WTC11 (cell line): ENCODE measurements around the gene NDUFAF2. TPM values are rescaled to one million over a fixed set of nuclear protein-coding genes. Genes with fewer than 3 reads are reported as not detected.

ENCODE experiments used
- ATAC-seq: fragments of 200-7000 bp; cut with Tn5 transposase; 2 replicates; pipeline ENCODE4 v1.10.0; 2021; ENCODE audit warnings: mild to moderate bottlenecking, moderate library complexity
- CTCF ChIA-PET: fragments of 300-600 bp; sonication (Branson Sonifier 250); formaldehyde crosslinking; loops from one replicate; lab custom pipeline; 2021; ENCODE audit warnings: antibody characterized with exemption; lab: Charles Lee
- POLR2A ChIA-PET: fragments of 350-600 bp; sonication (Branson Sonifier 250); formaldehyde crosslinking; loops from one replicate; lab custom pipeline; 2021; ENCODE audit warnings: antibody characterized with exemption; lab: Charles Lee
- DNase-seq: peaks from one replicate; pipeline ENCODE4 v3.0.0; 2021; ENCODE audit warnings: low spot score
- H3K27ac Mint-ChIP-seq: 2 replicates; pipeline ENCODE4 v1.8.0; 2021; ENCODE audit warnings: mixed read lengths
- H3K27me3 Mint-ChIP-seq: 2 replicates; pipeline ENCODE4 v1.8.0; 2021; ENCODE audit warnings: low read depth, mild to moderate bottlenecking, moderate library complexity, mixed read lengths
- H3K36me3 Mint-ChIP-seq: 2 replicates; pipeline ENCODE4 v1.8.0; 2021; ENCODE audit warnings: mixed read lengths
- H3K4me1 Mint-ChIP-seq: 2 replicates; pipeline ENCODE4 v1.8.0; 2022; ENCODE audit warnings: mixed read lengths
- H3K4me3 Mint-ChIP-seq: 2 replicates; pipeline ENCODE4 v1.8.0; 2021; ENCODE audit warnings: mild to moderate bottlenecking, moderate library complexity, mixed read lengths
- H3K9me3 Mint-ChIP-seq: 2 replicates; pipeline ENCODE4 v1.8.0; 2021; ENCODE audit warnings: mixed read lengths
- ATF6 ChIP-seq: sonication (generic); formaldehyde crosslinking; IDR thresholded peaks from 2 replicates; pipeline ENCODE4 v1.8.1; 2023; ENCODE audit warnings: mild to moderate bottlenecking, missing genetic modification reagents
- CREM ChIP-seq: sonication (generic); formaldehyde crosslinking; IDR thresholded peaks from 2 replicates; pipeline ENCODE4 v1.8.1; 2022; ENCODE audit warnings: mild to moderate bottlenecking, missing genetic modification reagents, moderate library complexity
- ELF4 ChIP-seq: sonication (generic); formaldehyde crosslinking; IDR thresholded peaks from 2 replicates; pipeline ENCODE4 v1.8.1; 2022; ENCODE audit warnings: low read depth, mild to moderate bottlenecking, moderate library complexity, missing genetic modification reagents
- EMX1 ChIP-seq: fragments of 250-450 bp; sonication (Bioruptor Pico); IDR thresholded peaks from 2 replicates; pipeline ENCODE4 v1.8.0; 2021; ENCODE audit warnings: mild to moderate bottlenecking
- FOXK1 ChIP-seq: sonication (generic); formaldehyde crosslinking; IDR thresholded peaks from 2 replicates; pipeline ENCODE4 v1.8.0; 2022; ENCODE audit warnings: mild to moderate bottlenecking, moderate library complexity, missing genetic modification reagents
- HMGXB4 ChIP-seq: sonication (generic); formaldehyde crosslinking; IDR thresholded peaks from 2 replicates; pipeline ENCODE4 v1.8.1; 2023; ENCODE audit warnings: mild to moderate bottlenecking, moderate library complexity, missing genetic modification reagents
- IRF1 ChIP-seq: sonication (generic); formaldehyde crosslinking; IDR thresholded peaks from 2 replicates; pipeline ENCODE4 v1.8.0; 2023; ENCODE audit warnings: missing genetic modification reagents
- MXD4 ChIP-seq: fragments of 250-450 bp; sonication (Bioruptor Pico); IDR thresholded peaks from 2 replicates; pipeline ENCODE4 v1.8.0; 2021; ENCODE audit warnings: mild to moderate bottlenecking, moderate library complexity, borderline replicate concordance
- OVOL2 ChIP-seq: fragments of 250-450 bp; sonication (Bioruptor Pico); IDR thresholded peaks from 2 replicates; pipeline ENCODE4 v1.9.0; 2021; ENCODE audit warnings: mild to moderate bottlenecking, borderline replicate concordance
- SP1 ChIP-seq: sonication (generic); formaldehyde crosslinking; conservative IDR thresholded peaks from 2 replicates; pipeline ENCODE4 v1.8.1; 2022; ENCODE audit warnings: missing genetic modification reagents
- ZNF138 ChIP-seq: sonication (generic); formaldehyde crosslinking; conservative IDR thresholded peaks from 2 replicates; pipeline ENCODE4 v1.8.1; 2022; ENCODE audit warnings: mild to moderate bottlenecking, moderate library complexity, missing genetic modification reagents
- ZNF219 ChIP-seq: sonication (generic); formaldehyde crosslinking; IDR thresholded peaks from 2 replicates; pipeline ENCODE4 v1.8.0; 2023; ENCODE audit warnings: missing genetic modification reagents, mild to moderate bottlenecking, borderline replicate concordance
- total RNA-seq: library from RNA; stranded (reverse); gene quantifications from 3 replicates; pipeline ENCODE4 v1.2.3, GENCODE V29; 2021
- TF ChIP-seq, protein P1 (sequence below): sonication (generic); formaldehyde crosslinking; IDR thresholded peaks from 2 replicates; pipeline ENCODE4 v1.8.1; 2022; ENCODE audit warnings: low read depth, mild to moderate bottlenecking, moderate library complexity, missing genetic modification reagents, borderline replicate concordance
- TF ChIP-seq, protein P2 (sequence below): sonication (generic); formaldehyde crosslinking; IDR thresholded peaks from 2 replicates; pipeline ENCODE4 v1.8.1; 2023; ENCODE audit warnings: mild to moderate bottlenecking, missing genetic modification reagents, borderline replicate concordance
- TF ChIP-seq, protein P3 (sequence below): sonication (generic); formaldehyde crosslinking; IDR thresholded peaks from 2 replicates; pipeline ENCODE4 v1.8.1; 2022; ENCODE audit warnings: mild to moderate bottlenecking, moderate library complexity, missing genetic modification reagents

NDUFAF2 gene
- total RNA-seq, 1 experiment from 2014 or later, result 42.0 TPM

DNA sequence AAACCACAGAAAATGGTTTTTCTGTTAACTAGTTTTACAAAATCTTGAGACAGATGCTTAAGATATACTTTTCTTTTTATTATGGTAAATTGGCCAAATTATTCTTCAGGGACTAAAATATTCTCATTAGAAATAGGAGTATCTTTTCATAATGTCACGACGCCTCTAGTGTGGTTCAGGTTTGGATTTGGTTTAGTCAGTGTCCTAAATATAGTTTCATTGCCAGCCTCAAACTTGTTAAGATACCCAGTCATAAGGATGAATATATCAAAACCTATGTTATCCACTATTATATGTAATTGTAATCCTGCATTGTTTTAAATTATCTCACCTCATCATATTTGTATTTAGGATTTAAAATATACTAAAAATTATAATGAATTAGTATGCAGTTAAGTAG lies 13.7 kb downstream of the NDUFAF2 start:
- POLR2A ChIA-PET, result no interaction called here
- peaks cover 5% of the 10 kb centered on the region; the same call in 1 of the 2 replicates for H3K4me1 Mint-ChIP-seq
- CTCF ChIA-PET, result interaction anchor here (0.7 to 1.5 kb wide), 4 partner anchors 13 to 1184 kb away, joined by 3 to 6 read pairs (median 4); partner anchors contain the start of genes ERCC8 and NDUFAF2

More for the DNA sequence above, 13.7 kb downstream of the NDUFAF2 start:
- H3K4me3 Mint-ChIP-seq, result no peak overlapping the region
- no peak overlapping the region for H3K27ac Mint-ChIP-seq
- DNase-seq, result no peak
- H3K36me3 Mint-ChIP-seq, result peaks cover 11% of the 10 kb centered on the region; the same call in 1 of the 2 replicates
- TF ChIP-seq, protein P1, sequence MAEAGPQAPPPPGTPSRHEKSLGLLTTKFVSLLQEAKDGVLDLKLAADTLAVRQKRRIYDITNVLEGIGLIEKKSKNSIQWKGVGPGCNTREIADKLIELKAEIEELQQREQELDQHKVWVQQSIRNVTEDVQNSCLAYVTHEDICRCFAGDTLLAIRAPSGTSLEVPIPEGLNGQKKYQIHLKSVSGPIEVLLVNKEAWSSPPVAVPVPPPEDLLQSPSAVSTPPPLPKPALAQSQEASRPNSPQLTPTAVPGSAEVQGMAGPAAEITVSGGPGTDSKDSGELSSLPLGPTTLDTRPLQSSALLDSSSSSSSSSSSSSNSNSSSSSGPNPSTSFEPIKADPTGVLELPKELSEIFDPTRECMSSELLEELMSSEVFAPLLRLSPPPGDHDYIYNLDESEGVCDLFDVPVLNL (CRISPR knock-in tag), result no peak
- no peak for TF ChIP-seq OVOL2 (CRISPR knock-in tag)
- no peak for TF ChIP-seq ATF6
- no peak for TF ChIP-seq SP1
- no peak for TF ChIP-seq HMGXB4 (CRISPR knock-in tag)
- no peak for TF ChIP-seq ZNF138
- no peak for TF ChIP-seq ZNF219 (CRISPR knock-in tag)
- no peak for TF ChIP-seq EMX1
- TF ChIP-seq CREM (CRISPR knock-in tag), result no peak
- TF ChIP-seq, protein P2, sequence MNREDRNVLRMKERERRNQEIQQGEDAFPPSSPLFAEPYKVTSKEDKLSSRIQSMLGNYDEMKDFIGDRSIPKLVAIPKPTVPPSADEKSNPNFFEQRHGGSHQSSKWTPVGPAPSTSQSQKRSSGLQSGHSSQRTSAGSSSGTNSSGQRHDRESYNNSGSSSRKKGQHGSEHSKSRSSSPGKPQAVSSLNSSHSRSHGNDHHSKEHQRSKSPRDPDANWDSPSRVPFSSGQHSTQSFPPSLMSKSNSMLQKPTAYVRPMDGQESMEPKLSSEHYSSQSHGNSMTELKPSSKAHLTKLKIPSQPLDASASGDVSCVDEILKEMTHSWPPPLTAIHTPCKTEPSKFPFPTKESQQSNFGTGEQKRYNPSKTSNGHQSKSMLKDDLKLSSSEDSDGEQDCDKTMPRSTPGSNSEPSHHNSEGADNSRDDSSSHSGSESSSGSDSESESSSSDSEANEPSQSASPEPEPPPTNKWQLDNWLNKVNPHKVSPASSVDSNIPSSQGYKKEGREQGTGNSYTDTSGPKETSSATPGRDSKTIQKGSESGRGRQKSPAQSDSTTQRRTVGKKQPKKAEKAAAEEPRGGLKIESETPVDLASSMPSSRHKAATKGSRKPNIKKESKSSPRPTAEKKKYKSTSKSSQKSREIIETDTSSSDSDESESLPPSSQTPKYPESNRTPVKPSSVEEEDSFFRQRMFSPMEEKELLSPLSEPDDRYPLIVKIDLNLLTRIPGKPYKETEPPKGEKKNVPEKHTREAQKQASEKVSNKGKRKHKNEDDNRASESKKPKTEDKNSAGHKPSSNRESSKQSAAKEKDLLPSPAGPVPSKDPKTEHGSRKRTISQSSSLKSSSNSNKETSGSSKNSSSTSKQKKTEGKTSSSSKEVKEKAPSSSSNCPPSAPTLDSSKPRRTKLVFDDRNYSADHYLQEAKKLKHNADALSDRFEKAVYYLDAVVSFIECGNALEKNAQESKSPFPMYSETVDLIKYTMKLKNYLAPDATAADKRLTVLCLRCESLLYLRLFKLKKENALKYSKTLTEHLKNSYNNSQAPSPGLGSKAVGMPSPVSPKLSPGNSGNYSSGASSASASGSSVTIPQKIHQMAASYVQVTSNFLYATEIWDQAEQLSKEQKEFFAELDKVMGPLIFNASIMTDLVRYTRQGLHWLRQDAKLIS, result no peak
- no peak for TF ChIP-seq IRF1 (CRISPR knock-in tag)
- TF ChIP-seq MXD4 (CRISPR knock-in tag), result no peak
- TF ChIP-seq FOXK1 (CRISPR knock-in tag), result no peak
- TF ChIP-seq ELF4 (CRISPR knock-in tag), result no peak
- TF ChIP-seq, protein P3, sequence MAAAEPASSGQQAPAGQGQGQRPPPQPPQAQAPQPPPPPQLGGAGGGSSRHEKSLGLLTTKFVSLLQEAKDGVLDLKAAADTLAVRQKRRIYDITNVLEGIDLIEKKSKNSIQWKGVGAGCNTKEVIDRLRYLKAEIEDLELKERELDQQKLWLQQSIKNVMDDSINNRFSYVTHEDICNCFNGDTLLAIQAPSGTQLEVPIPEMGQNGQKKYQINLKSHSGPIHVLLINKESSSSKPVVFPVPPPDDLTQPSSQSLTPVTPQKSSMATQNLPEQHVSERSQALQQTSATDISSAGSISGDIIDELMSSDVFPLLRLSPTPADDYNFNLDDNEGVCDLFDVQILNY (CRISPR knock-in tag), result no peak
- peaks cover 16% of the 10 kb centered on the region for H3K9me3 Mint-ChIP-seq
- H3K27me3 Mint-ChIP-seq, result no peaks in the 10 kb centered on the region
- no peak for ATAC-seq
